Hepatocyte (in vitro differentiated cells): Measurements from ENCODE around the gene FCHO1.

Source experiments
- CTCF ChIP-seq: fragments of 200-600 bp; sonication (generic); IDR thresholded peaks from 2 replicates; pipeline ENCODE4 v1.5.1; 2016; ENCODE audit warnings: antibody characterized with exemption, mild to moderate bottlenecking; ENCODE audit not compliant: poor library complexity
- EZH2 ChIP-seq: fragments of 200-600 bp; sonication (generic); IDR thresholded peaks from 2 replicates; pipeline ENCODE4 v1.6.1; 2016; ENCODE audit warnings: antibody characterized with exemption, mild to moderate bottlenecking, borderline replicate concordance
- EZH2phosphoT487 ChIP-seq: fragments of 200-600 bp; sonication (generic); IDR thresholded peaks from one replicate; pipeline ENCODE4 v1.6.1; 2018; ENCODE audit warnings: antibody characterized with exemption, mild to moderate bottlenecking, low read depth, moderate library complexity; ENCODE audit not compliant: unreplicated experiment, severe bottlenecking

GRCh38 chr19:17726136-17726741 is 25.0 kb upstream of the FCHO1 start:
- no peak for TF ChIP-seq CTCF
- TF ChIP-seq EZH2, result no peak
- no peak for TF ChIP-seq EZH2phosphoT487
